ENCODE measurements around the gene CD44. TPM values are rescaled to one million over a fixed set of nuclear protein-coding genes. Genes with fewer than 3 reads are reported as not detected.

Gene CD44
- polyA plus RNA-seq, 1 donor: 31.1 TPM

GRCh38 chr11:35146074-35146521 is 7.1 kb downstream of the CD44 start:
- no peak for DNase-seq
- 100% methylated on average over 3 of the region's 7 CpGs for WGBS (ENCODE audit: insufficient coverage, low lambda C conversion rate)
- Histone ChIP-seq H3K27ac (ENCODE audit: low read length) (no peak overlapping the region), H3K4me3 (ENCODE audit: low read length) (no peak overlapping the region), H3K36me3 (ENCODE audit: control insufficient read depth, insufficient read depth, low read length) (no peaks in the 10 kb centered on the region), H3K27me3 (ENCODE audit: control insufficient read depth, insufficient read depth, low read length) (peaks cover 13% of the 10 kb centered on the region), H3K9me3 (ENCODE audit: control insufficient read depth, low read depth, low read length) (no peaks in the 10 kb centered on the region), H3K4me1 (ENCODE audit: control insufficient read depth, insufficient read depth, low read length) (no peaks in the 10 kb centered on the region)

DNA sequence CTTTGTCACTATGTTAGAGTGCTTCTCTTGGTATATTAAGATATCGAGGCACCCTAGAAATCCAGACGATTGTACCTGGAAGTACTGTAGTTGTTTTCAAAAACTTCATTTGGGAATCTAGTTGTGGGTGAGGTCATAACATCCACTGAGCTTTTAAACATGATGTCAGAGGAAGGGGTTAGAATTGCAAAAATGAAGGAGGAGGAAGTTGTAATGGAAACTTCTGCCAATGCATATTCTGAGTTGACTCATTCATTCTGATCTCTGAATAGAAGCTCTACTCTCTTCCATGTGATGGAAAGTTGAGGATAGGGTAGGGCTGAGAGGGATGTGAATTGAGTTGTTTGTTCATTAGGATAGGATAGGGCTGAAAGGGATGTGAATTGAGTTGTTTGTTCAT is 7.7 kb downstream of the CD44 start:
- no peak overlapping the region for H3K27ac ChIP-seq (ENCODE audit: low read length)
- no peaks in the 10 kb centered on the region for H3K9me3 ChIP-seq (ENCODE audit: control insufficient read depth, low read depth, low read length)
- no peak overlapping the region for H3K4me3 ChIP-seq (ENCODE audit: low read length)
- no peak for DNase-seq
- H3K36me3 ChIP-seq (ENCODE audit: control insufficient read depth, insufficient read depth, low read length): no peaks in the 10 kb centered on the region
- peaks cover 11% of the 10 kb centered on the region for H3K27me3 ChIP-seq (ENCODE audit: control insufficient read depth, insufficient read depth, low read length)
- no peaks in the 10 kb centered on the region for H3K4me1 ChIP-seq (ENCODE audit: control insufficient read depth, insufficient read depth, low read length)
- WGBS (ENCODE audit: insufficient coverage, low lambda C conversion rate): no CpG with 5 or more reads among the region's 2 CpGs

DNA sequence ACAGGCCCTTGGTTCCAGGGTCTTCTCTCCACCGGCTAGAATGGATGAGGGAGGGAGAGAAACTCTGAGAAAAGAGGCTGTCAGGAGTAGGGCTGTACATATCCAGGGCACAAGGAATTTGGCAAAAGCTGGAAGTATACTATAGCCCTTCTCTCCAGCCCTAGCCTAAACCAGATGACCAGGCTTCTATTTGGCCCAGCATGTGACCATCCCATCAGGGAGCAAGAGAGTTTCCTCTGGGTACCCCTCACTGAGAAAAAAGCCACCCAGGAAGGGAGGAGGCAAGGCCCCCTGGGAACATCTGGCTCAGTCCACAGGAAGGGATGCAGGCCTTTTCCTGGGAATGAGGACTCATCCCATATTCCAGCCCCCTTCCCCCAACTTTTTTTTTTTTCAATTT is 8.3 kb downstream of the CD44 start:
- DNase-seq: no peak
- Histone ChIP-seq H3K4me1 (ENCODE audit: control insufficient read depth, insufficient read depth, low read length) (no peaks in the 10 kb centered on the region), H3K27me3 (ENCODE audit: control insufficient read depth, insufficient read depth, low read length) (peaks cover 15% of the 10 kb centered on the region), H3K27ac (ENCODE audit: low read length) (no peak overlapping the region), H3K9me3 (ENCODE audit: control insufficient read depth, low read depth, low read length) (no peaks in the 10 kb centered on the region), H3K4me3 (ENCODE audit: low read length) (no peak overlapping the region), H3K36me3 (ENCODE audit: control insufficient read depth, insufficient read depth, low read length) (no peaks in the 10 kb centered on the region)
- WGBS (ENCODE audit: insufficient coverage, low lambda C conversion rate): no CpG with 5 or more reads among the region's 1 CpG

DNA sequence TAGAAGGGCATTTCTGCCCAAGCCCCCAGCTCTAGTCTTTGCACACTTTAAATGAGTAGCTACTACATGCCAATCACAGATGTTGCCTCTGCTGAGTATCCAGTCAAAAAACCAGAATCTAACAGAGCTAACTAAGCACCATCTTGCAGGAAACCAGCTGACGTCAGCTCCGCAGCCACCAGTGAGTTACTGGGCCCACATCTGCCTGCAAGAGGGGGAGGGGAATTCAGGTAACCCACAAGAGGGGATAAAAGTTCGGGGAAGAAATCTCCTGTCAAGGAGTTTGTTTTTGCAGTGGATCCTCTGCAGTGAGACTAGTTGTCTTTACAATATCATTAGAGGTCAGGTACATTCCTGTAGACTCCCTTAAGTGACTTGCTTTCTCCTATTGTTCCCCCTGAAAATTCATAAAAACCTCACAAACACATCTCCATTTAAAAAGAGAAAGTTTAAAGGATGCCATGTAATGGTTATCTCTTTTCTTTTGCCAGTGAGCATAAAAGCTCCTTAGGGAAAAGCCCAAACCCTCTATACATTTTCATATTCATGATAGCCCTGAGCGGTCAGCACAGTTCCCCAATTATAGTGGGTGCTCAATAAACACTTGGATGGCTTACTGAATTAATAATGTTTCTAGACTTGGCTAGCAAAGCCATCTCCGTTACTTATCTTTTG is 9.3 kb downstream of the CD44 start:
- Histone ChIP-seq H3K27ac (ENCODE audit: low read length) (no peak overlapping the region), H3K4me3 (ENCODE audit: low read length) (no peak overlapping the region), H3K27me3 (ENCODE audit: control insufficient read depth, insufficient read depth, low read length) (peaks cover 12% of the 10 kb centered on the region), H3K9me3 (ENCODE audit: control insufficient read depth, low read depth, low read length) (no peaks in the 10 kb centered on the region), H3K36me3 (ENCODE audit: control insufficient read depth, insufficient read depth, low read length) (no peaks in the 10 kb centered on the region), H3K4me1 (ENCODE audit: control insufficient read depth, insufficient read depth, low read length) (no peaks in the 10 kb centered on the region)
- DNase-seq: no peak
- 100% methylated on average over 1 of the region's 5 CpGs for WGBS (ENCODE audit: insufficient coverage, low lambda C conversion rate)

- H3K27me3 ChIP-seq (ENCODE audit: control insufficient read depth, insufficient read depth, low read length): peaks cover 7% of the 10 kb centered on the region
- H3K4me1 ChIP-seq (ENCODE audit: control insufficient read depth, insufficient read depth, low read length): no peaks in the 10 kb centered on the region
- 80% methylated on average over 1 of the region's 3 CpGs for WGBS (ENCODE audit: insufficient coverage, low lambda C conversion rate)
- no peak overlapping the region for H3K27ac ChIP-seq (ENCODE audit: low read length)
- no peaks in the 10 kb centered on the region for H3K9me3 ChIP-seq (ENCODE audit: control insufficient read depth, low read depth, low read length)
- H3K36me3 ChIP-seq (ENCODE audit: control insufficient read depth, insufficient read depth, low read length): no peaks in the 10 kb centered on the region
- no peak for DNase-seq
- no peak overlapping the region for H3K4me3 ChIP-seq (ENCODE audit: low read length)
Measured at GRCh38 chr11:35150454-35150853, 11.5 kb downstream of the CD44 start.

DNA sequence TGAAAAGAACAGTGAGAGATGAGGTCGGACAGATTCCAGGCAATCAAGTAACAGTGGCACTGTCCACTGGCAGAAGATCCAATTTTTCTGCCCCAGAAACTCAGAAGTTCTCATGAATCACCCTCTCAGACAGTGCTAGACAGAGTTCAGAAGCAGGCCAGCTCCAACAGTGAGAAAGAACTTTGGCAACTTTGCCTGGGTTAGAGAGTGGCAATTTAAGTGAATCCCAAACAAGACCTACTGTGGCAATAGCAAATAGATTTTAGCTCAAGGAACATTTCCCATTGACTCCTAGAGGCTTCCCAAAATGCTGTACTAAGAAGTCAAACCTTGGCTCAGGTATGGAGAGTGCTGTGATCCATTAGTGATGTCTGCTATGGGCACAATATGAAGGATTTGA is 12.3 kb downstream of the CD44 start:
- no peak overlapping the region for H3K27ac ChIP-seq (ENCODE audit: low read length)
- DNase-seq: no peak
- H3K9me3 ChIP-seq (ENCODE audit: control insufficient read depth, low read depth, low read length): no peaks in the 10 kb centered on the region
- no peaks in the 10 kb centered on the region for H3K4me1 ChIP-seq (ENCODE audit: control insufficient read depth, insufficient read depth, low read length)
- 100% methylated on average over 1 of the region's 1 CpG for WGBS (ENCODE audit: insufficient coverage, low lambda C conversion rate)
- peaks cover 7% of the 10 kb centered on the region for H3K27me3 ChIP-seq (ENCODE audit: control insufficient read depth, insufficient read depth, low read length)
- no peaks in the 10 kb centered on the region for H3K36me3 ChIP-seq (ENCODE audit: control insufficient read depth, insufficient read depth, low read length)
- H3K4me3 ChIP-seq (ENCODE audit: low read length): no peak overlapping the region

DNA sequence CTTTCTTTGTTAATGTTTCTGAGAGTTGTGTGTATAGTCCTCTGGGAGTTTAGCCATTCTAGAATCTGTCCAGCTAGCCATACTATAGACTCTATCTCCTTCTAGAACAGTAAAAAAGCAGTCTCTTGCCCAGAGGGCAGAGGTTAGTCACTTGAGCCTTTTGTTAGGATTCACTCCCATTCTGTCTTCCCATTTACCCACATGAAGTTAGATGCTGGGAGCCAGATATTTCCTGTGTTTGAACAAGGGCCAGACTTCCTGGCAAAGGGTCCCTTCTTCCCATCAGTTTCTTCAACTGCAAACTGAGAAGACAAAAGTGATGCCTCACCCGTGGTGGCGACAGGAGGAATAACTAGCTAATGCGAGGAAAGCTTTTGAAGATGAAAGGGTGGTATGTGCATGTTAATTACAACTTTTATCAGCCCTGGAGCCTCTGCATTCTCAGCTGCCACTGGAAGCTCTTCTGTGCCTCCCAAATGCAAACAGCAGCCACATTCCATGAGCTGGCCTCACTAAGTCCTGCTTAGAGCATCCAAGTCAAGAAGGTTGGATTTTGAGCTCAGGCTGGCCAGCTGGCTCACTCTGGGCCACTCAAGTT is 12.8 kb downstream of the CD44 start:
- Histone ChIP-seq H3K4me3 (ENCODE audit: low read length) (no peak overlapping the region), H3K27ac (ENCODE audit: low read length) (no peak overlapping the region), H3K27me3 (ENCODE audit: control insufficient read depth, insufficient read depth, low read length) (peaks cover 7% of the 10 kb centered on the region), H3K9me3 (ENCODE audit: control insufficient read depth, low read depth, low read length) (no peaks in the 10 kb centered on the region), H3K4me1 (ENCODE audit: control insufficient read depth, insufficient read depth, low read length) (no peaks in the 10 kb centered on the region), H3K36me3 (ENCODE audit: control insufficient read depth, insufficient read depth, low read length) (no peaks in the 10 kb centered on the region)
- DNase-seq: no peak
- WGBS (ENCODE audit: insufficient coverage, low lambda C conversion rate): no CpG with 5 or more reads among the region's 3 CpGs

DNA sequence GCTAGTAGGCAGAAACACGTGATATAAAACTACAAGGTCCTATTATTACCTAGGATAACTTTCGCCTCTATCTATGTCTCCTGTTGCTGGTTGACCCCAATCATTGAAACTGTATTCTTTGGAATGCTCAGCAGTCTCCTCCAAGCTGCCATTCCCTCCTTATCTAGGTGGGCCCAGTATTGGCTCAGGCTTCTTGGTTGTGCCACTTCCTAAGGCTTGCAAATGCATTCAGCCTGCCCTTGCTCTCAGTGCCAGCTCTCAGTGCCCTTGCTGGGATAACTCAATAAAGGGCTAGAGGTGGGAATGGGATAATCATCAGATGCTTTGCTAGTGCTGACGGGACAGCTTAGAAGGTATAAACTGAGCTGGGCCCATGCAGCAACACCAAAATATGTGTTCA is 13.6 kb downstream of the CD44 start:
- Histone ChIP-seq H3K36me3 (ENCODE audit: control insufficient read depth, insufficient read depth, low read length) (no peaks in the 10 kb centered on the region), H3K9me3 (ENCODE audit: control insufficient read depth, low read depth, low read length) (no peaks in the 10 kb centered on the region), H3K4me3 (ENCODE audit: low read length) (no peak overlapping the region), H3K27ac (ENCODE audit: low read length) (no peak overlapping the region), H3K27me3 (ENCODE audit: control insufficient read depth, insufficient read depth, low read length) (peaks cover 7% of the 10 kb centered on the region), H3K4me1 (ENCODE audit: control insufficient read depth, insufficient read depth, low read length) (no peaks in the 10 kb centered on the region)
- 80% methylated on average over 1 of the region's 3 CpGs for WGBS (ENCODE audit: insufficient coverage, low lambda C conversion rate)
- DNase-seq: no peak

- no peaks in the 10 kb centered on the region for H3K4me1 ChIP-seq (ENCODE audit: control insufficient read depth, insufficient read depth, low read length)
- WGBS (ENCODE audit: insufficient coverage, low lambda C conversion rate): 80% methylated on average over 1 of the region's 2 CpGs
- no peak overlapping the region for H3K27ac ChIP-seq (ENCODE audit: low read length)
Measured at GRCh38 chr11:35153280-35153679, 14.3 kb downstream of the CD44 start.

GRCh38 chr11:35154952-35155351 is 16.0 kb downstream of the CD44 start:
- Histone ChIP-seq H3K4me1 (ENCODE audit: control insufficient read depth, insufficient read depth, low read length) (no peaks in the 10 kb centered on the region), H3K27me3 (ENCODE audit: control insufficient read depth, insufficient read depth, low read length) (peaks cover 6% of the 10 kb centered on the region), H3K4me3 (ENCODE audit: low read length) (no peak overlapping the region), H3K27ac (ENCODE audit: low read length) (no peak overlapping the region), H3K9me3 (ENCODE audit: control insufficient read depth, low read depth, low read length) (no peaks in the 10 kb centered on the region), H3K36me3 (ENCODE audit: control insufficient read depth, insufficient read depth, low read length) (no peaks in the 10 kb centered on the region)
- WGBS (ENCODE audit: insufficient coverage, low lambda C conversion rate): no CpG with 5 or more reads among the region's 1 CpG
- DNase-seq: no peak

More at GRCh38 chr11:35153280-35153679, 14.3 kb downstream of the CD44 start:
- DNase-seq: no peak
- Histone ChIP-seq H3K36me3 (ENCODE audit: control insufficient read depth, insufficient read depth, low read length) (no peaks in the 10 kb centered on the region), H3K9me3 (ENCODE audit: control insufficient read depth, low read depth, low read length) (no peaks in the 10 kb centered on the region), H3K4me3 (ENCODE audit: low read length) (no peak overlapping the region), H3K27me3 (ENCODE audit: control insufficient read depth, insufficient read depth, low read length) (peaks cover 4% of the 10 kb centered on the region)

- Histone ChIP-seq H3K4me3 (ENCODE audit: low read length) (no peak overlapping the region), H3K4me1 (ENCODE audit: control insufficient read depth, insufficient read depth, low read length) (no peaks in the 10 kb centered on the region), H3K9me3 (ENCODE audit: control insufficient read depth, low read depth, low read length) (no peaks in the 10 kb centered on the region), H3K36me3 (ENCODE audit: control insufficient read depth, insufficient read depth, low read length) (no peaks in the 10 kb centered on the region), H3K27ac (ENCODE audit: low read length) (no peak overlapping the region), H3K27me3 (ENCODE audit: control insufficient read depth, insufficient read depth, low read length) (peaks cover 11% of the 10 kb centered on the region)
- WGBS (ENCODE audit: insufficient coverage, low lambda C conversion rate): no CpG with 5 or more reads among the region's 5 CpGs
- no peak for DNase-seq
Measured at GRCh38 chr11:35155677-35156076, 16.7 kb downstream of the CD44 start.
